Measurements from ENCODE around the gene JMJD1C.

The JMJD1C gene

GRCh38 chr10:63480237-63480636 is 14.5 kb upstream of the JMJD1C start:
- DNase-seq (ENCODE audit: extremely low read depth in 1 of 2, low read depth in 1 of 2), result no peak

GRCh38 chr10:63478564-63478963 is 12.8 kb upstream of the JMJD1C start:
- no peak for DNase-seq (ENCODE audit: extremely low read depth in 1 of 2, low read depth in 1 of 2)

GRCh38 chr10:63477927-63478326 is 12.2 kb upstream of the JMJD1C start:
- no peak for DNase-seq (ENCODE audit: extremely low read depth in 1 of 2, low read depth in 1 of 2)

- DNase-seq (ENCODE audit: extremely low read depth in 1 of 2, low read depth in 1 of 2), result no peak
These were observed 8.7 kb upstream of the JMJD1C start for GRCh38 chr10:63474488-63474887.

- no peak for DNase-seq (ENCODE audit: extremely low read depth in 1 of 2, low read depth in 1 of 2)
These were observed 5.2 kb upstream of the JMJD1C start for GRCh38 chr10:63470928-63471327.

GRCh38 chr10:63468947-63469346 is 3.2 kb upstream of the JMJD1C start:
- DNase-seq (ENCODE audit: extremely low read depth in 1 of 2, low read depth in 1 of 2), result no peak

- DNase-seq (ENCODE audit: extremely low read depth in 1 of 2, low read depth in 1 of 2), result no peak
These were observed 2.1 kb upstream of the JMJD1C start for GRCh38 chr10:63467841-63468240.

GRCh38 chr10:63466144-63466935 is 563 bp upstream of the JMJD1C start:
- DNase-seq (ENCODE audit: extremely low read depth in 1 of 2, low read depth in 1 of 2), result peak in 1 of 2 donors; percentile 7

- peak in 1 of 2 donors; percentile 21 for DNase-seq (ENCODE audit: extremely low read depth in 1 of 2, low read depth in 1 of 2)
These were observed 1.1 kb downstream of the JMJD1C start for GRCh38 chr10:63464402-63465292.

- DNase-seq (ENCODE audit: extremely low read depth in 1 of 2, low read depth in 1 of 2), result no peak
These were observed 3.3 kb downstream of the JMJD1C start for GRCh38 chr10:63462442-63462841.

- DNase-seq (ENCODE audit: extremely low read depth in 1 of 2, low read depth in 1 of 2), result no peak
These were observed 7.6 kb downstream of the JMJD1C start for GRCh38 chr10:63458177-63458576.

- no peak for DNase-seq (ENCODE audit: extremely low read depth in 1 of 2, low read depth in 1 of 2)
These were observed 8.2 kb downstream of the JMJD1C start for GRCh38 chr10:63457594-63457993.

GRCh38 chr10:63456437-63457210 is 9.2 kb downstream of the JMJD1C start:
- no peak for DNase-seq (ENCODE audit: extremely low read depth in 1 of 2, low read depth in 1 of 2)

- no peak for DNase-seq (ENCODE audit: extremely low read depth in 1 of 2, low read depth in 1 of 2)
These were observed 10.3 kb downstream of the JMJD1C start for GRCh38 chr10:63455507-63455906.

GRCh38 chr10:63454631-63455030 is 11.1 kb downstream of the JMJD1C start:
- no peak for DNase-seq (ENCODE audit: extremely low read depth in 1 of 2, low read depth in 1 of 2)

GRCh38 chr10:63452524-63452923 is 13.3 kb downstream of the JMJD1C start:
- no peak for DNase-seq (ENCODE audit: extremely low read depth in 1 of 2, low read depth in 1 of 2)

- no peak for DNase-seq (ENCODE audit: extremely low read depth in 1 of 2, low read depth in 1 of 2)
These were observed 18.9 kb downstream of the JMJD1C start for GRCh38 chr10:63446716-63447440.

GRCh38 chr10:63441404-63441803 is 24.4 kb downstream of the JMJD1C start:
- DNase-seq (ENCODE audit: extremely low read depth in 1 of 2, low read depth in 1 of 2), result no peak

GRCh38 chr10:63439607-63440006 is 26.2 kb downstream of the JMJD1C start:
- DNase-seq (ENCODE audit: extremely low read depth in 1 of 2, low read depth in 1 of 2), result no peak

Data from stimulated activated CD8-positive, alpha-beta memory T cell treated with anti-CD3 and anti-CD28 coated beads, Interleukin-7, amount 100 ng/mL, for 48 hours (primary cell).